ENCODE data around the gene TBCB.

TBCB gene

DNA sequence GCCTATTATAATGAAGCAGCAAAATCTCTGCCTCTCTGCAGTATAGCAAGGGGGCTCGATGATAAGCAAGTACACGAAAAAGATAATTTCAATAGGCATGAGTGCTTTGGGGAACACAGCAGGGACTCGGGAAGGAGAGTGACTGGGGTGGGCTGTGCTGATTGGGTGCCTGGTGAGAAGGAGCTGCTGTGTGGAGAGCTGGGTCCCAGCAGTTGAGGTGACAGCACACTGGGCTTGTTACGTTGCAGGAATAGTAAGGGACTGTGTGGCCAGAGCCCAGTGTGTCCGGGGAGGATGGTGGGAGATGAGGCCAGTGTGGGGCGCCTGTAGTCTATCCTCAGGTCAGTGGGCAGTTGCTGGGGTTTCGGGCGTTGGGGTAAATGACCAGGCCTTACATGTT, 43.2 kb upstream of the TBCB start:
- H3K4me3 ChIP-seq (ENCODE audit: low read depth, low read length, poor library complexity, severe bottlenecking), result no peak overlapping the region
- H3K27ac ChIP-seq (ENCODE audit: low read depth, low read length, poor library complexity, severe bottlenecking), result no peak overlapping the region
- H4K20me1 ChIP-seq (ENCODE audit: insufficient read depth, low read length), result no peaks in the 10 kb centered on the region
- H3K9ac ChIP-seq (ENCODE audit: low read length), result no peak overlapping the region
- no peak overlapping the region for H2AFZ ChIP-seq (ENCODE audit: low read length)
- TF ChIP-seq, protein P1, sequence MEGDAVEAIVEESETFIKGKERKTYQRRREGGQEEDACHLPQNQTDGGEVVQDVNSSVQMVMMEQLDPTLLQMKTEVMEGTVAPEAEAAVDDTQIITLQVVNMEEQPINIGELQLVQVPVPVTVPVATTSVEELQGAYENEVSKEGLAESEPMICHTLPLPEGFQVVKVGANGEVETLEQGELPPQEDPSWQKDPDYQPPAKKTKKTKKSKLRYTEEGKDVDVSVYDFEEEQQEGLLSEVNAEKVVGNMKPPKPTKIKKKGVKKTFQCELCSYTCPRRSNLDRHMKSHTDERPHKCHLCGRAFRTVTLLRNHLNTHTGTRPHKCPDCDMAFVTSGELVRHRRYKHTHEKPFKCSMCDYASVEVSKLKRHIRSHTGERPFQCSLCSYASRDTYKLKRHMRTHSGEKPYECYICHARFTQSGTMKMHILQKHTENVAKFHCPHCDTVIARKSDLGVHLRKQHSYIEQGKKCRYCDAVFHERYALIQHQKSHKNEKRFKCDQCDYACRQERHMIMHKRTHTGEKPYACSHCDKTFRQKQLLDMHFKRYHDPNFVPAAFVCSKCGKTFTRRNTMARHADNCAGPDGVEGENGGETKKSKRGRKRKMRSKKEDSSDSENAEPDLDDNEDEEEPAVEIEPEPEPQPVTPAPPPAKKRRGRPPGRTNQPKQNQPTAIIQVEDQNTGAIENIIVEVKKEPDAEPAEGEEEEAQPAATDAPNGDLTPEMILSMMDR (IDR thresholded peaks at IDR 0.05; ENCODE audit: low read length), result no peak
- TF ChIP-seq EZH2 (IDR thresholded peaks at IDR 0.05; ENCODE audit: borderline replicate concordance, low read length), result no peak
- no peaks in the 10 kb centered on the region for H3K27me3 ChIP-seq (ENCODE audit: insufficient read depth, low read length)
- H3K9me3 ChIP-seq (ENCODE audit: low read length), result no peaks in the 10 kb centered on the region
- H3K4me1 ChIP-seq (ENCODE audit: insufficient read depth, low read length, severe bottlenecking), result no peaks in the 10 kb centered on the region
- no peaks in the 10 kb centered on the region for H3K79me2 ChIP-seq (ENCODE audit: insufficient read depth, low read length)
- peaks cover 82% of the 10 kb centered on the region for H3K36me3 ChIP-seq (ENCODE audit: insufficient read depth, low read length)
- no peaks in the 10 kb centered on the region for H3F3A ChIP-seq (ENCODE audit: insufficient read depth, low read length)
- no peaks in the 10 kb centered on the region for H3K9me2 ChIP-seq (ENCODE audit: low read depth, low read length)
- no peak overlapping the region for H3K4me2 ChIP-seq (ENCODE audit: low read length)

DNA sequence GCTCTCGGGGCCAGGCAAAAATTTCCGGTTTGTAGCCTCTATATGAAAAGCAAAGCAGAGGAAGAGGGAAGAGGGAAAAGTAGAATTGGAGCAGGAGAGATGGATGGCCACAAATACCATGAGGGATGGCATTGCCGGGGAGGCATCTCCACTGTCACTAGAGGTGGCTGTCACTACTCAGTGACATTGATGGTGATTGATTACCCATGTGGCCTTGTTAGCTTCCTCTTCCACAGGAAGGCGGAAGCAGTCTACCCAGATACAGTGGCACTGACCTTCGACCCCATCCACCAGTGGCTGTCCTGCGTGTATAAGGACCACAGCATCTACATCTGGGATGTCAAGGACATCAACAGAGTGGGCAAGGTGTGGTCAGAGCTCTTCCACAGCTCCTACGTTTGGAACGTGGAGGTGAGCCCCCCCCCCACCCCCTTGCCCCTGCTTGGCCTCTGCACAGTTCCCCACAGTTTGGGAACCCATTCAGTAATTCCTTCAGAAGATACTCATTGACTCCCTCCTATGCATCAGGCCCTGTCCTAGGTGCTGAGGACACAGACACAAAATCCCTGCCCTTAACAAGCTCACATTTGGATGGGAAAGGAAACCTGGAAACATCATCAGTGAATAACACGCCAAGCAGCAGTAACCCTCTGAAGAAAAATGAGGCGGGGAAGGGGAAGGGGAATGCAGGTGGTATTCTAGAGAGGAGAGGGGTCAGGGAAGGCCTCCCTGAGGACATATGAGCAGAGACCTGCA, 42.0 kb upstream of the TBCB start:
- H3K4me3 ChIP-seq (ENCODE audit: low read depth, low read length, poor library complexity, severe bottlenecking), result no peak overlapping the region
- H3K79me2 ChIP-seq (ENCODE audit: insufficient read depth, low read length), result no peaks in the 10 kb centered on the region
- no peak overlapping the region for H2AFZ ChIP-seq (ENCODE audit: low read length)
- H3K36me3 ChIP-seq (ENCODE audit: insufficient read depth, low read length), result peaks cover 84% of the 10 kb centered on the region
- no peaks in the 10 kb centered on the region for H3K9me3 ChIP-seq (ENCODE audit: low read length)
- no peaks in the 10 kb centered on the region for H3K27me3 ChIP-seq (ENCODE audit: insufficient read depth, low read length)
- H3K4me2 ChIP-seq (ENCODE audit: low read length), result no peak overlapping the region
- no peaks in the 10 kb centered on the region for H3K4me1 ChIP-seq (ENCODE audit: insufficient read depth, low read length, severe bottlenecking)
- TF ChIP-seq, protein P1 (IDR thresholded peaks at IDR 0.05; ENCODE audit: low read length), result no peak
- TF ChIP-seq EZH2 (IDR thresholded peaks at IDR 0.05; ENCODE audit: borderline replicate concordance, low read length), result no peak
- no peak overlapping the region for H3K9ac ChIP-seq (ENCODE audit: low read length)
- H3K9me2 ChIP-seq (ENCODE audit: low read depth, low read length), result no peaks in the 10 kb centered on the region
- H3K27ac ChIP-seq (ENCODE audit: low read depth, low read length, poor library complexity, severe bottlenecking), result no peak overlapping the region
- H4K20me1 ChIP-seq (ENCODE audit: insufficient read depth, low read length), result no peaks in the 10 kb centered on the region
- H3F3A ChIP-seq (ENCODE audit: insufficient read depth, low read length), result no peaks in the 10 kb centered on the region

DNA sequence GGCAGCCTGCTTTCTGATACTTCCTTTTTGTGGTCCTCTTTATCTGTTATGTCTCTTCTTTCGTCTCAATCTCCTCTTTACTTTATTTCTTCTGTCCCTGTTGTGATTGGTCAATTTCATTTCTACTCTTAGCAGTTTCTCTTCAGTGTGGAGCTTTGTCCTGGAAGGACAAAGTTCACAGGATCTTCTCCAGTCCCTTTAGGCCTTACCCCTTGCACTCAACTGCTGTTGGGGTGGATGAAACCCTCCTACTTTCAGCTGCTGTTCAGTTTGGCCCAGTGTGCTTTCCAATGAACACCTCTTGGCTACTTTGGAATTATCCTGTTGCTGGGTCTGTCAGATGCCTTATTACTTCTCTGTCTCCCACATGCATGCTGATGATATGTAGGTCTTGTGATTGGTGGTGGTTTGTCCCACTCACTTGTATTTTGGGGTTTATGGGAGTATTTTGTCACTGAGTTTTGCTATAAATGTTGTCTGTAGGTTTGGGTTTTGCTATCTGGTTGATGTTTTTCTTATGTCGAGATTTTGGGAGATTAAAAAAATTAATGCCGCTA, 35.8 kb upstream of the TBCB start:
- Histone ChIP-seq H3F3A (ENCODE audit: insufficient read depth, low read length) (no peaks in the 10 kb centered on the region), H2AFZ (ENCODE audit: low read length) (no peak overlapping the region), H3K4me1 (ENCODE audit: insufficient read depth, low read length, severe bottlenecking) (no peaks in the 10 kb centered on the region), H3K79me2 (ENCODE audit: insufficient read depth, low read length) (no peaks in the 10 kb centered on the region), H3K9me2 (ENCODE audit: low read depth, low read length) (no peaks in the 10 kb centered on the region), H4K20me1 (ENCODE audit: insufficient read depth, low read length) (no peaks in the 10 kb centered on the region), H3K27ac (ENCODE audit: low read depth, low read length, poor library complexity, severe bottlenecking) (no peak overlapping the region), H3K4me3 (ENCODE audit: low read depth, low read length, poor library complexity, severe bottlenecking) (no peak overlapping the region), H3K27me3 (ENCODE audit: insufficient read depth, low read length) (no peaks in the 10 kb centered on the region), H3K9me3 (ENCODE audit: low read length) (no peaks in the 10 kb centered on the region), H3K9ac (ENCODE audit: low read length) (no peak overlapping the region), H3K36me3 (ENCODE audit: insufficient read depth, low read length) (peaks cover 83% of the 10 kb centered on the region), H3K4me2 (ENCODE audit: low read length) (no peak overlapping the region)
- TF ChIP-seq EZH2 (IDR thresholded peaks at IDR 0.05; ENCODE audit: borderline replicate concordance, low read length), result no peak
